ENCODE data around the gene GPC5.
"Not testable (repeated sequence)": the region's sequence is repeated elsewhere in the genome, so short reads cannot be mapped to it uniquely, and the experiment has no call there.

- not testable (repeated sequence) for TF ChIP-seq YY1 (IDR thresholded peaks at IDR 0.05; ENCODE audit: insufficient read depth, insufficient read length); ZNF274 (IDR thresholded peaks at IDR 0.05; ENCODE audit: low read depth, low read length)
These were observed 1500.5 kb downstream of the GPC5 start for GRCh38 chr13:92898946-92899345.
